Panc1 (cell line): ENCODE measurements around the gene HESX1.

Experiments used
- CTCF ChIP-seq: fragments of 450-650 bp; IDR thresholded peaks from 2 replicates; pipeline ENCODE4 v1.5.1; 2017; ENCODE audit warnings: mild to moderate bottlenecking
- REST ChIP-seq, 2 experiments: IDR thresholded peaks; 2 replicates each; pipeline ENCODE4 v1.6.1; 2011 to 2012; ENCODE audit warnings: low read depth in 2 of 2, control low read depth in 1 of 2, low read length in 1 of 2, mild to moderate bottlenecking in 1 of 2, moderate library complexity in 1 of 2; ENCODE audit not compliant: insufficient read depth in 1 of 2

GRCh38 chr3:57227930-57228751 is 28.4 kb upstream of the HESX1 start:
- no peak for TF ChIP-seq CTCF
- TF ChIP-seq REST (IDR thresholded peaks at IDR 0.05; ENCODE audit: insufficient read depth in 1 of 2, low read depth in 2 of 2, low read length in 1 of 2), result no peak
